OCI-LY7 (cell line): ENCODE measurements around the gene DCT. TPM values are rescaled to one million over a fixed set of nuclear protein-coding genes. Genes with fewer than 3 reads are reported as not detected.

ENCODE experiments used
- BruUV-seq: library from RNA; stranded (reverse); fragments of 400-500 nt; replicated peaks from 2 replicates; lab custom pipeline; 2021; lab: Mats Ljungman, UMichigan
- CTCF ChIA-PET: fragments of 300-600 bp; sonication (Branson Sonifier 250); formaldehyde crosslinking; loops from one replicate; lab custom pipeline; 2022; ENCODE audit warnings: antibody characterized with exemption; ENCODE audit not compliant: unreplicated experiment; lab: Charles Lee
- POLR2A ChIA-PET: fragments of 300-600 bp; sonication (Branson Sonifier 250); formaldehyde crosslinking; loops from one replicate; lab custom pipeline; 2022; ENCODE audit warnings: antibody characterized with exemption; lab: Charles Lee
- DNase-seq: peaks from one replicate; pipeline ENCODE4 v3.0.0-alpha.2; 2015; ENCODE audit warnings: low spot score
- H2AFZ ChIP-seq: fragments of 200-600 bp; sonication (generic), shearing (Covaris generic); 2 replicates; pipeline ENCODE4 v1.6.1; 2014; ENCODE audit warnings: mild to moderate bottlenecking, antibody characterized with exemption, low read length, moderate library complexity
- H3K27ac ChIP-seq: fragments of 200-600 bp; sonication (generic); 2 replicates; pipeline ENCODE4 v1.5.1; 2014; ENCODE audit warnings: mixed run types, low read depth, mild to moderate bottlenecking, moderate library complexity, low read length, inconsistent platforms; ENCODE audit not compliant: poor library complexity, severe bottlenecking
- H3K36me3 ChIP-seq: fragments of 200-600 bp; sonication (generic); 2 replicates; pipeline ENCODE4 v1.6.1; 2014; ENCODE audit warnings: mild to moderate bottlenecking, antibody characterized with exemption, low read length, moderate library complexity, mixed read lengths; ENCODE audit not compliant: insufficient read depth
- H3K4me1 ChIP-seq: fragments of 200-600 bp; sonication (generic); 2 replicates; pipeline ENCODE4 v1.5.1; 2014; ENCODE audit warnings: mild to moderate bottlenecking, low read length; ENCODE audit not compliant: insufficient read depth, poor library complexity, severe bottlenecking
- H3K4me2 ChIP-seq: fragments of 200-600 bp; sonication (generic); 2 replicates; pipeline ENCODE4 v1.6.1; 2014; ENCODE audit warnings: mild to moderate bottlenecking, low read length
- H3K4me3 ChIP-seq: fragments of 200-600 bp; sonication (generic); 2 replicates; pipeline ENCODE4 v1.5.1; 2014; ENCODE audit warnings: mild to moderate bottlenecking, low read depth, low read length; ENCODE audit not compliant: poor library complexity, severe bottlenecking
- H3K79me2 ChIP-seq: fragments of 200-600 bp; sonication (generic); 2 replicates; pipeline ENCODE4 v1.6.1; 2016; ENCODE audit warnings: low read depth, mild to moderate bottlenecking, low read length, moderate library complexity, mixed read lengths; ENCODE audit not compliant: insufficient read depth
- H3K9me2 ChIP-seq: fragments of 200-600 bp; sonication (generic); 2 replicates; pipeline ENCODE4 v1.6.1; 2016; ENCODE audit warnings: mild to moderate bottlenecking, low read length, mixed read lengths; ENCODE audit not compliant: insufficient read depth
- H3K9me3 ChIP-seq: fragments of 200-600 bp; sonication (generic); 2 replicates; pipeline ENCODE4 v1.6.1; 2014; ENCODE audit warnings: mild to moderate bottlenecking, mixed run types, low read length, mixed read lengths
- H4K20me1 ChIP-seq: fragments of 200-600 bp; sonication (generic); 2 replicates; pipeline ENCODE4 v1.6.1; 2014; ENCODE audit warnings: mild to moderate bottlenecking, antibody characterized with exemption, low read length, moderate library complexity, mixed read lengths; ENCODE audit not compliant: insufficient read depth
- EZH2phosphoT487 ChIP-seq: fragments of 200-600 bp; sonication (generic); IDR thresholded peaks from 2 replicates; pipeline ENCODE4 v1.6.1; 2018; ENCODE audit warnings: low read depth, borderline replicate concordance, mild to moderate bottlenecking, mixed run types, antibody characterized with exemption, low read length, moderate library complexity, mixed read lengths
- intact Hi-C: fragments of 100-400 bp; cut with micrococcal nuclease; formaldehyde crosslinking; loops from one replicate; pipeline ENCODE4 v1.10.0; 2022; ENCODE audit not compliant: unreplicated experiment
- total RNA-seq, 2 experiments: library from RNA; depleted of rRNA in 1 of 2; stranded (reverse); fragments of >200 nt in 1 of 2; shearing (Covaris generic) in 1 of 2; gene quantifications; 2 replicates each; pipeline ENCODE4 v1.2.3, GENCODE V29; 2014 to 2022
- TF ChIP-seq, protein P1 (sequence below): fragments of 200-600 bp; sonication (generic); conservative IDR thresholded peaks from 2 replicates; pipeline ENCODE4 v1.5.1; 2014; ENCODE audit warnings: mild to moderate bottlenecking, antibody characterized with exemption, low read length, moderate library complexity, mixed read lengths

Gene DCT
- total RNA-seq, 2 experiments from 2014 or later: 0.25 TPM; not detected in 1

GRCh38 chr13:94495806-94496205, 16.3 kb upstream of the DCT start:
- H3K4me1 ChIP-seq: no peaks in the 10 kb centered on the region
- intact Hi-C loops: no loop called here
- no peak for TF ChIP-seq EZH2phosphoT487
- TF ChIP-seq, protein P1, sequence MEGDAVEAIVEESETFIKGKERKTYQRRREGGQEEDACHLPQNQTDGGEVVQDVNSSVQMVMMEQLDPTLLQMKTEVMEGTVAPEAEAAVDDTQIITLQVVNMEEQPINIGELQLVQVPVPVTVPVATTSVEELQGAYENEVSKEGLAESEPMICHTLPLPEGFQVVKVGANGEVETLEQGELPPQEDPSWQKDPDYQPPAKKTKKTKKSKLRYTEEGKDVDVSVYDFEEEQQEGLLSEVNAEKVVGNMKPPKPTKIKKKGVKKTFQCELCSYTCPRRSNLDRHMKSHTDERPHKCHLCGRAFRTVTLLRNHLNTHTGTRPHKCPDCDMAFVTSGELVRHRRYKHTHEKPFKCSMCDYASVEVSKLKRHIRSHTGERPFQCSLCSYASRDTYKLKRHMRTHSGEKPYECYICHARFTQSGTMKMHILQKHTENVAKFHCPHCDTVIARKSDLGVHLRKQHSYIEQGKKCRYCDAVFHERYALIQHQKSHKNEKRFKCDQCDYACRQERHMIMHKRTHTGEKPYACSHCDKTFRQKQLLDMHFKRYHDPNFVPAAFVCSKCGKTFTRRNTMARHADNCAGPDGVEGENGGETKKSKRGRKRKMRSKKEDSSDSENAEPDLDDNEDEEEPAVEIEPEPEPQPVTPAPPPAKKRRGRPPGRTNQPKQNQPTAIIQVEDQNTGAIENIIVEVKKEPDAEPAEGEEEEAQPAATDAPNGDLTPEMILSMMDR: no peak
- no peak overlapping the region for H2AFZ ChIP-seq
- no peaks in the 10 kb centered on the region for H4K20me1 ChIP-seq
- no peak for DNase-seq
- H3K79me2 ChIP-seq: no peaks in the 10 kb centered on the region
- no peaks in the 10 kb centered on the region for H3K9me2 ChIP-seq
- ChIA-PET POLR2A (no interaction called here), CTCF (no interaction called here)
- no peaks in the 10 kb centered on the region for H3K9me3 ChIP-seq
- H3K4me3 ChIP-seq: no peak overlapping the region
- no peaks in the 10 kb centered on the region for H3K36me3 ChIP-seq
- H3K4me2 ChIP-seq: no peak overlapping the region
- BruUV-seq: no TSS peak
- no peak overlapping the region for H3K27ac ChIP-seq

DNA sequence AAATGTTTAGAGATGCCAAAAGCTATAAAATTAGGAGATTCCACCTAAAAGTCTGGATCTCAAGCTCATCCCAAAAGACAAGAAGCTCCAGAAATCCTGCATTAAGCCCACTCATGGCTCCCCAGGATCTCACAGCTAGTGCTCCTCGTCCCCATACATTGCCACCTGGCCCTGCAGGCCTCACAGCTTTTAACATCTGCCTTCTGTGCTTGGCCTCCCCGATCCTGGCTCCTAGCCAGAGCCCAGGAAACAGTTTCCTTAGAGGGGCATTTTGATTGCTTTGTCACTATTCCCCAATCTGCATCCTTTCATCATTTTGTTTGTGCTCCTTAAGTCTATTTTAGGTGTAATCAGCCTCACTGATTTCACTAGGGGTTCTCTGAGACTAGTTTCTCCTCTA, 14.5 kb upstream of the DCT start:
- Histone ChIP-seq H4K20me1 (no peaks in the 10 kb centered on the region), H3K27ac (no peak overlapping the region), H3K4me1 (no peaks in the 10 kb centered on the region), H3K36me3 (no peaks in the 10 kb centered on the region), H3K9me3 (no peaks in the 10 kb centered on the region), H3K79me2 (no peaks in the 10 kb centered on the region), H3K9me2 (no peaks in the 10 kb centered on the region), H3K4me3 (no peak overlapping the region), H3K4me2 (no peak overlapping the region), H2AFZ (no peak overlapping the region)
- intact Hi-C loops: no loop called here
- DNase-seq: no peak
- ChIA-PET POLR2A (interaction anchor here (1.4 kb wide), 2 partner anchors 11 to 13 kb away, joined by 3 to 4 read pairs; no protein-coding TSS in a partner anchor), CTCF (no interaction called here)
- TF ChIP-seq, protein P1: no peak
- TF ChIP-seq EZH2phosphoT487: no peak
- no TSS peak for BruUV-seq

GRCh38 chr13:94487043-94487442, 7.6 kb upstream of the DCT start:
- no peaks in the 10 kb centered on the region for H3K79me2 ChIP-seq
- POLR2A ChIA-PET: interaction anchor here (1.6 kb wide), 1 partner anchor 13 kb away, joined by 3 read pairs; no protein-coding TSS in a partner anchor
- H3K9me2 ChIP-seq: no peaks in the 10 kb centered on the region
- no peak for TF ChIP-seq EZH2phosphoT487
- TF ChIP-seq, protein P1: no peak
- no peak overlapping the region for H3K27ac ChIP-seq
- no TSS peak for BruUV-seq
- no peak overlapping the region for H3K4me2 ChIP-seq
- H3K36me3 ChIP-seq: no peaks in the 10 kb centered on the region
- H3K4me3 ChIP-seq: no peak overlapping the region
- CTCF ChIA-PET: no interaction called here
- no peak for DNase-seq
- no peak overlapping the region for H2AFZ ChIP-seq
- no peaks in the 10 kb centered on the region for H3K9me3 ChIP-seq
- H4K20me1 ChIP-seq: no peaks in the 10 kb centered on the region
- intact Hi-C loops: no loop called here
- no peaks in the 10 kb centered on the region for H3K4me1 ChIP-seq
